ENCODE data around the gene CDH4.
"Not testable (repeated sequence)": the region's sequence is repeated elsewhere in the genome, so short reads cannot be mapped to it uniquely, and the experiment has no call there.

The CDH4 gene

DNA sequence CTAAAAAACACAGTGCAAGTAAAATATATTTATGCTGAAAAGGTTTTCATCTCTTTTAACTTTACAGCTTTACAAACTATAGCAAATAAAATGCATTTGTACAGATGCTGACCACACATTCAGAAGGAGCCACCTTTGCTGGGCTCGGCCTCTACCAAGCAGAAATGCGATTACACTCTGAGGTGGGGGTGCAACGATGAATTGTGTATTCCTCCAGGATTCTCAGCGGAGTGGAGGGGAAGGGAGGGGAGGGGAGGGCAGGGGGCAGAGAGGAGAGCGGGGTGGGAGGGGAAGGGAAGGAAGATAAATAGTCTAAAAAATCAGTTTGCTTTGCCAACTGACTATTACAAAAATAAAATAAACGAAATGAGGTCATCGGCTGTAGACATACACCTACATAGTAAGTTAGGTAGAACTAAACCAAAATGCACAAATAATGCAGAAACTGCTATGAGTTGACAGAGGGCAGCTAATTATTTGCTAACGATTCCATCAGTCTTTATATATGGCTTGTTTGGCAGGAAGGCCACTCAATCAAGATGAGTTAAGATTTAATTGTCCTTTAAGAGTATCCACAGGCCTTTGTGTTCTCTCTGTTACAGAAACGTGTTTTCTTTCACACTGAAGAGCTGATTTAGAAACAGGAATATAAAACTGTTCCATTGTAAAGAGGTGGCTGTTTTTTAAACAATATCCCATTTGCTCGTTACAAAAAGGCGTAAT is 723.5 kb downstream of the CDH4 start:
- no peak for DNase-seq (ENCODE audit: low read depth in 1 of 2, low spot score in 1 of 2)

DNA sequence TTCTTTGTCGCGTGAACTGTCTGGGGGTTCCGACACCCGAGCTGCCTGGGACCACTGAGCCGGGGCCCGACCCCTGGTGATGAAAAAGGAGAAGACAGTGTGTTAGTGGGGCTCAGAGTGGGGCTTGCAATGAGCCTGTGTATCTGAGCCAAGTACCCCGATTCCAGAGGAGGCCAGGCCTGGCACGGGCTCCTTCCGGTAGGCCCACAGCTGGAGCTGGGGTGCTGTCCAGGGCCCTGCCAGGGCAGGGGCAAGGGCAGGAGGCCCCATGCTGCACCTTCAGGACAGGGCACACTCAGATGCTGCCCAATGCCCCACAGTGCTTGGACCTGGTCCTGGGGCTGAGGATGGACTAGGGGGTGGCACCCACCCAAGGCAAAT is 724.2 kb downstream of the CDH4 start:
- no peak for DNase-seq (ENCODE audit: low read depth in 1 of 2, low spot score in 1 of 2)

DNA sequence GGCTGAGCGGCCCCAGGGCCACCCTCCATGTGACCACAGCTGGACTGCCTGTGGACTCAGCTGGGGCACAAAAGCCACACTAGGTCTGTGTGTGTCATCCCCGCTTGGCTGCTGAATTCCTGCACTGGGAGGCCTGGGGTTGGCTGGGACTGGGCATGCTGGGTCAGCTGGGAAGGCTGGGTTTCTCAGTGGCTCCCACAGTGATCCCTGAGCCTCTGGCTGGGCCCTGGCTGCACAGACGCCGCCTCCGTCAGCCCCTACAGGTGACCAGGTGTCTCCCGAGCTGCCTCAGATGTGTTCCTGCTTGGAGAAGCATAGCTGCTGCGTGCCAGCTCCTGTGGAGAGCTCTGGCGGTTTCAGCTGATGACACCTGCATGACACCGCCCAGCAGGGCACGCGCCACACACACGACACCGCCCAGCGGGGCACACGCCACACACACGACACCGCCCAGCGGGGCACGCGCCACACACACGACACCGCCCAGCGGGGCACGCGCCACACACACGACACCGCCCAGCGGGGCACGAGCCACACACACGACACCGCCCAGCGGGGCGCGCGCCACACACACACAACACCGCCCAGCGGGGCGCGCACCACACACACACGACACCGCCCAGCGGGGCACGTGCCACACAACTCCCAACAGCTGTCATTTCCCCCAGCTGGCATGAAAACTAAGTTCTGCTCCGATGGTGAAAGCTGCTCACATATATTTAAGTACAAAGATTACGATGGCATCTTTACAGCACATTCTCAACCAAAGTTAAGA is 724.8 kb downstream of the CDH4 start:
- DNase-seq (ENCODE audit: low read depth in 1 of 2, low spot score in 1 of 2) = no peak

DNA sequence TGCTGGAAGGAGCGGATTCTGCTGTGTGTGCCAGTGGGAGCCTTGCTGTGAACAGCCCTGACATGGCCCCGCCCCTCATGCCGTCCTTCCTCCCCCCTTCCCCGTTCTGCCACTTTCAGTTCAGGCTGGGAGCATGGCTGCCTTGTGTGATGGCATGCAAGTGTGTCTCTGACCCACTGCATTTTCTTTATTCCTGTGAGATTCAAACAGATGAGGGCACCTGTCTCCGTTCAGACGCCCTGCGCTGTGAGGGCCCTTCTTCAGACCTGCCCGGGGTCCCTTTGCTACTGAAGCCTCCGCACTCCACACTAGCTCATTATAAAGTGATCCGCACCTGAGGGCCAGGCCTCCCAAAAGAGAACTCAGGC is 725.3 kb downstream of the CDH4 start:
- DNase-seq (ENCODE audit: low read depth in 1 of 2, low spot score in 1 of 2) = no peak

DNA sequence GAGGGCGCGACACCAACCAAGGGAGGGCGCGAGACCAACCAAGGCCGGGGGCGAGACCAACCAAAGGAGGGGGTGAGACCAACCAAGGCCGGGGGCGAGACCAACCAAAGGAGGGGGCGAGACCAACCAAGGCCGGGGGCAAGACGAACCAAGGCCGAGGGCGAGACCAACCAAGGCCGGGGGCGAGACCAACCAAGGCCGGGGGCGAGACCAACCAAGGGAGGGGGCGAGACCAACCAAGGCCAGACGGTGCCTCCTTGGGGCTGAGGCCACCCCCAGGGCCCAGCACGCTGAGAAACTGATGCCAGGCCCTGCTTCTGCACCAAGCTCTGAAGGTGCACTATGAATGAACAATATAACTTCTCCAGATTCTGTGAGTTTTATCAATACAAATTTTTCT is 726.4 kb downstream of the CDH4 start:
- no peak for DNase-seq (ENCODE audit: low read depth in 1 of 2, low spot score in 1 of 2)

DNA sequence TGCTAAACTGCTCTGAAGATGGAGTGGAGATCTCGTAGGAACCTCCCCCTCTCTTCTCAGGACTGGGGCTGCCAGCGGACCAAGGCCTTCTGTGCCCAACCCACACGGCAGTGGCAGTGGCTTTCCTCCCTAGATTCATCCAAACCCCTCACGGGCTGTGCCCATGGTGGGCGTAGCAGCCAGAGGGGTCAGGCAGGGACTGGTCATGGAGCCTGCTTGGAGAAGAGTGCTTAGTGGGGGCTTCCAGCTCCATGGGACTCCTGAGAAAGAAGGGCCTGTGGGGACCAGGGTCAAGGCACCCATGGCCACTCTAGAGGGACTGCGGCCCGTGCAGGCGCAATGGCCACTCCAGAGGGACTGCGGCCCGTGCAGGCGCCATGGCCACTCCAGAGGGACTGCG is 727.0 kb downstream of the CDH4 start:
- no peak for DNase-seq (ENCODE audit: low read depth in 1 of 2, low spot score in 1 of 2)

DNA sequence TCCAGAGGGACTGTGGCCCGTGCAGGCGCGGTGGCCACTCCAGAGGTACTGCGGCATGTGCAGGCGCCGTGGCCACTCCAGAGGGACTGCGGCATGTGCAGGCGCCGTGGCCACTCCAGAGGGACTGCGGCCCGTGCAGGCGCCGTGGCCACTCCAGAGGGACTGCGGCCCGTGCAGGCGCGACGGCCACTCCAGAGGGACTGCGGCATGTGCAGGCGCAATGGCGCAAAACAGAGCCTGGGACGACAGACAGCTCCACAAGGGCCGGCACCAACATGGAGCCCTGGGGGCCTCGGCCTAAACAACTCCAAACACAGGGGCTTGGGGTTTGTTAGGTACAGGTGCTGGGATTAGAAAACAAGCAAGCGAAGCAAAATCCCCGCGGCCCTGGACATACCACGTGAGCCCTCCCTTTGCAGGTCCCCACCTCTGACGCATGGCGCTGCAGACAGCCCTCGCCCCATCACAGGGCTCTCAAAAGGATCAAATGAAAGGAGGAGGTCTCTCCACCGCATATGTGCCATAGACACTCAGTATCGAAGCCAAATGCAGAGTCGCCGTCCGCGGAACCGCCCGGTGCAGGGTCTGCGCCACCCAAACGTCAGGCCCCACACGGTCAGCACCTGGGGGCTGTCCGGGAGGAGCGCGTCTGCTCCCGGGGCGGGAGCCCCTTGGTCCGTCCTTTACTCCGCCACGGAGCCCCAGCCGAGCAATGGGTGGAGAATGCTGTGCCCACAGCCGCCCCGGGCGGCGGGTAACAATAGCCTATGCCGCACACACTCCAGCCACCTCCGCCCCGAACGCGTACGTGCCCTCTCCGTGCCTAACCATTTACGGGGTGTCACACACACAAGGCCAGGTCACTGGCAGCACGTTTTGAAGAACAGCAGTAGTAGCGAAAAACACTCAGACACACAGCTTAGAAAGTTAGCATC is 727.9 kb downstream of the CDH4 start:
- no peak for DNase-seq (ENCODE audit: low read depth in 1 of 2, low spot score in 1 of 2)

DNA sequence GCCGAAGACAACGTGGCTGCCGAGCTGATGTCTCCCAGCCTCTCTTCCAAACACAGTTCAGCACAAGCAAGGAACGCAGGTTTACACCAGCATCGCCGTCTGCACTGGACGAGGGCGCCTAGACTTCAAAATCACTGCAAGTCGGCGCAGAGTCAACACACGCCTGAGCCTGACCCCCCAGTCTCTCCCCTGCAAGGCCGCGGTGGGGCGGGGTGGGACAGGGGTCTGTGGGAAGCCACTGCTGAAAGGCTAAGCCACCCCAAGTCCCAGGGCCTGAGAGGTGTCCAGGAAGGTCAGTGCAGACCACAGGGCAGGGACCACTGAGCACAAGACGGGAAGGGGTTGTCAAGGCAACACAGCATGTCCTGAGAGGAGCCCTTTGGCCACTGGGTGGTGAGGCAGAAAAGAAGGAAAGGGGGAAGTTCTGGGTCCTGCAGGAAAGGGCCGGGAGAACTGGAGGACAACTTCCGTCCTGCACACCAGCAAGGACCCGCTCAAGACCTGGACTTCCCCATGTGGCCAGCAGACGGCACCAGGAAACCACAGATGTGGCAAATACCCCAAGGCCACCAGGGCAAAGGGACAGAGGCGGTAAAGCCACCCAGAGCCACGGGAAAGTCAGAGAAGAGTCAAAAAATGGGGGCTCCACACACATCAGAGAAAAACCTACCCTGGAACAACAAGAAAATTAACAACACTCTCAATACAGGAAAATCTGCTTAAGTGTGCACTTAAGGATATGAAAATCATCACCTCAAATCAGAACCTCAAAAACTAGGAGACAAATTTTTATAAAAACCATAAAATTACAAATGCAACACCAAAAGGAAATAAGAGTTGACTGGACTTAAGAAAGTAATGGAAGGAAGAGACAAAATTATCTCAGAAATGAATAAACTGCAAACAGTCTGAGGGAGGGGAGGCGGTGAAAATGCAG is 728.9 kb downstream of the CDH4 start:
- DNase-seq (ENCODE audit: low read depth in 1 of 2, low spot score in 1 of 2) = no peak

DNA sequence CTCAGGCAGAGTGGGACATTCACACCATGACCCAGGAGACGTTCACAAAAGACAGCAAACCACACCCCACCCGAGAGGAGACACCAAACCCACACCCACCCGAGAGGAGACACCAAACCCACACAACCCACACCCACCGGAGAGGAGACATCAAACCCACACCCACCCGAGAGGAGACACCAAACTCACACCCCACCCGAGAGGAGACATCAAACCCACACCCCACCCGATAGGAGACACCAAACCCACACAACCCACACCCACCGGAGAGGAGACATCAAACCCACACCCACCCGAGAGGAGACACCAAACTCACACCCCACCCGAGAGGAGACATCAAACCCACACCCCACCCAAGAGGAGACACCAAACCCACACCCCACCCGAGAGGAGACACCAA is 729.6 kb downstream of the CDH4 start:
- not testable (repeated sequence) for DNase-seq (ENCODE audit: low read depth in 1 of 2, low spot score in 1 of 2)

DNA sequence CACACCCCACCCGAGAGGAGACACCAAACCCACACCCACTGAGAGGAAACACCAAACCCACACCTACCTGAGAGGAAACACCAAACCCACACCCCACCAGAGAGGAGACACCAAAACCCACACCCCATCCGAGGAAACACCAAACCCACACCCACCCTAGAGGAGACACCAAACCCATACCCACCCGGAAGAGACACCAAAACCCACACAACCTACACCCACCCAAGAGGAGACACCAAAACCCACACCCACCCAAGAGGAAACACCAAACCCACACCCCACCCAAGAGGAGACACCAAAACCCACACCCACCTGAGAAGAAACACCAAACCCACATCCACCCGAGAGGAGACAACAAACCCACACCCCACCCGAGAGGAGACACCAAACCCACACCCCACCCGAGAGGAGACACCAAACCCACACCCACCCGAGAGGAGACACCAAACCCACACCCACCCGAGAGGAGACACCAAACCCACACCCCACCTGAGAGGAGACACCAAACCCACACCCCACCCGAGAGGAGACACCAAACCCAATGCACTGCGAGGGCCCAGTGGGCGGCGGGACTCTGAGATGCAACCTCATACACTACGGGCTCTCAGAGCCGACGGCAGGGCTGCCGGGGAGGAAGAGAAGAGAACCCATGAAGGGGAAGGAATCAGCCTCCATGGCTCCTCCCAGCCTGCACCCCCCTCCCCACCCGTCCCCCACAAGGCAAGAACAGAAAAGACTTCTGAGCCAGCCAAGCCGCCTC is 730.3 kb downstream of the CDH4 start:
- no peak for DNase-seq (ENCODE audit: low read depth in 1 of 2, low spot score in 1 of 2)

DNA sequence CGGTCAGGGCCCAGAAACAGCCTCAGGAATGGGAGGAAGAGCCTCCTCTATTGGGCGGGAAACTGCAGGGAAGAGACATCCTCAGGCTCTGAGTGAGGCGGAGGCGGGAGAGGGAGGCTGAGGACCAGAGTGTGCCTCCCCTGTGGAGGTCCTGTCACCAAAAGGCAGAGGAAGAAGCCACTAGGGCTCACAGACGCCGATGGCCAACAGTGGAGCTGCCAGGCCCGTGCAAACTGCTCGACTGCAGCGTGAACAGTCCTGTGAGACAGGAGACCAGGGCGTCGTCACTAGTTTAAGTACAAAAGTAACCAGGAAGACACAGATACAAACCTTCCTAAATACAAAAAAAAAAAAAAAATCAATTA is 730.9 kb downstream of the CDH4 start:
- DNase-seq (ENCODE audit: low read depth in 1 of 2, low spot score in 1 of 2) = no peak

DNA sequence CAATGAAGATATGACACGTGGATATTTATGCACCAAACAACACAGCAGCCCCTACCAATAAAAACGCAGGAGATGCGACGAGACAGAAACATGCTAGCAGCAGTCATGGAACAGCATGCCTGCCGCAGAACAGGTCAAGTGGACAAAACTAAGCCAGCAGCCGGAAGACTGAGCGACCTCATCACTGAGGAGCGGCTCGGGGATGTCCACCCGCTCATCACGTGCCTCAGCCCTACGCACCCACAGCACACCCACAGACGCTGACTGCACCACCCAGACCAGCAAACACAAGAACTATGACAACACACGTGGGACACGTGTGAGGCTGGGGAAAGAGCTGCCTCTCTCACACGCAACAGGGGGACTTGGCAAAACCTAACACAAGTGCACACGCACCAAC is 731.9 kb downstream of the CDH4 start:
- DNase-seq (ENCODE audit: low read depth in 1 of 2, low spot score in 1 of 2) = no peak

DNA sequence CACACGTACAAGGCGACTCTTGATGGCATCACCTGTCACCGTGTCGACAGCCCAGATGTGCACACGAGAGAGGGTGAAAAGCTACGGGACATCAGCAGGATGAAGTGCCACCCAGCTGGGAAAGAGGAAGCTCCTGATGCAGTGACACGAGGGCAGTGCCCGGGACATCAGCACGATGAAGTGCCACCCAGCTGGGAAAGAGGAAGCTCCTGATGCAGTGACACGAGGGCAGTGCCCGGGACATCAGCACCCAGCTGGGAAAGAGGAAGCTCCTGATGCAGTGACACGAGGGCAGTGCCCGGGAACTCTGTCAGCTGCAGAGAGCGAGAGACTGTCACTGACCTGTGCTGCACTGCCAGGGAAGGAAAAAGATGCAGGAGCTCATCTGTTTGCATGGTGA is 732.4 kb downstream of the CDH4 start:
- DNase-seq (ENCODE audit: low read depth in 1 of 2, low spot score in 1 of 2) = not testable (repeated sequence)

DNA sequence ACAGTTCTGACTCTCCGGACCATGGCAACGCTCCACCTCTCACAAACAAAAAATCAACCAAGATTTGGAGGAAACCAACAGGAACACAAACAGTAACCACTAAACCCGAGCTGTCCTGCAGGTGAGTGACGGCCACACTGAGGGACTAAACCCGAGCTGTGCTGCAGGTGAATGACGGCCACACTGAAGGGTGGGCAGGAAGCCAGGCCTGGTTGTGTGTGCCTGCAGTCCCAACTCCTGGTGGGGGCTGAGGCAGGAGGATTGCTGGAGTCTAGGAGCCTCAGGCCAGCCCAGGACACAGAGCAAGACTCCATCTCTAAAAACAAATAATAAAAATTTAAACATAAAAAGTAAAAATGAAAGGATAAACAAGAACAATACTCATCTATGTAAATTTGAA is 733.0 kb downstream of the CDH4 start:
- DNase-seq (ENCODE audit: low read depth in 1 of 2, low spot score in 1 of 2) = no peak

DNA sequence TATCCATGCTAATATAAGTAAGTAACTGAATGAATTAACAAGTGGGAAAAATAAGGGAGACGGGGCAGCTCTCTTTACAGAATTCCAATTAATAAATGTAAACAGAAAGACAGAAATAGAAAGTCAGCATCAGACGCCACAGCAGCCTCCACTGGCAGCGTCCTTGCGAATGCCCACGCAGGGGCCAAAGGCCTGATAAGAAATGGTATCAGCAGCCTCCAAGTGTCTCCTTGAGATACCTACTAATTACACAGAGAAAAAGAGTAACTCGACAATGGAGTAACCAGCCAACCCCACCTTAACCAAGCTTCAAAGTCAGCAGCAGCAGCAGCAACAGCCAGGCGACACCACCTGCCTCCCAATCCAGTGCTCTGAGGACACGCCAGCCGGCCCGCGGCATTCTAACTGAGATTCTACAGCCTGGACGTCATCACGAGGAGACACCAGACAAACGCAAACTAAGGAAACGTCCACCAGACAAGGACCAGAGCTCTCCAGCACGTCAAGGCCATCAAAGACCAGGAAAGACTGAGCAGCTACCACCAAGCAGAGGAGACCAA is 734.8 kb downstream of the CDH4 start:
- no peak for DNase-seq (ENCODE audit: low read depth in 1 of 2, low spot score in 1 of 2)

DNA sequence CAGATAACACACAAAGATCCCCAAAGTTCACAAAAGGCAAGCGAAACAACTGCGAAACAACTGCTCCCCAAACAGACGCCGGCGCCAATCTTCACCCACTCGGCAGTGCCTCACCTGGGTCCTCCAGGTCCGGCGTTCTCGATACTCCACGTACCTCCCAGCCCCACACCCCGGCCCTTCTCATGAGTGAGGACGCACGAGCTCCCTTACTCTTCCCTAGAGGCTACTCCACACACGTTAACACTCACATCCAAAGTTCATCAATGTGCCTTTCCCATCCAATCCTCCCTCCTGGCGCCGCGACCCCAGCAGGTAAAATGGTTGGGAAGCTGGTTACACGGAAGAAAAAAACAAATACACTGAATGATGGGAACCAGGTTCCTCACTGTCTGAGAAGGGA is 736.6 kb downstream of the CDH4 start:
- no peak for DNase-seq (ENCODE audit: low read depth in 1 of 2, low spot score in 1 of 2)

DNA sequence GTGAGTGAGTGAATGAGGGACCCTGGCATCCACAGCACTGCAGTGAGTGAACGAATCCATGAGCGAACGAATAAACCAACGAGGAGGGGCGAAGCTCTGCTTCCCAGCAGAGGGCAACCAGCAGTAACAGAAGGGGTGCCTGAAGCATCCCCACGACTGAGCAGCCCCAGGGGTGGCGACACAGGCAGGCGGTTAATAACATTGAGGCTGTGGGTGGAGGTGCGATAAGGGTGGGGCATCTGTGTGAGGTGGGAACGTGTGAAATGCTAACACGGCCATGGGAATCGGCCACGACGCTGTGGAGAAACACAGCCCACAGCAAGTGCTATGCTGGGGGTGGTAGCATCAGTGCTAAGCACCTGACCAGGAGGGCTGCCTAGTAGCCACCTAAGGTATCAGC is 737.7 kb downstream of the CDH4 start:
- DNase-seq (ENCODE audit: low read depth in 1 of 2, low spot score in 1 of 2) = no peak

Measured in stimulated activated CD4-positive, alpha-beta T cell treated with anti-CD3 and anti-CD28 coated beads, Interleukin-15, amount 100 ng/mL, for 1 hour (primary cell).